Stromal cell of bone marrow (primary cell): Measurements from ENCODE around the gene ALKBH4.
"Not testable (repeated sequence)": the region's sequence is repeated elsewhere in the genome, so short reads cannot be mapped to it uniquely, and the experiment has no call there.

Experiments used
- DNase-seq: peaks from one replicate; pipeline ENCODE4 v3.0.0-alpha.2; 2012; ENCODE audit warnings: low read depth

The ALKBH4 gene

DNA sequence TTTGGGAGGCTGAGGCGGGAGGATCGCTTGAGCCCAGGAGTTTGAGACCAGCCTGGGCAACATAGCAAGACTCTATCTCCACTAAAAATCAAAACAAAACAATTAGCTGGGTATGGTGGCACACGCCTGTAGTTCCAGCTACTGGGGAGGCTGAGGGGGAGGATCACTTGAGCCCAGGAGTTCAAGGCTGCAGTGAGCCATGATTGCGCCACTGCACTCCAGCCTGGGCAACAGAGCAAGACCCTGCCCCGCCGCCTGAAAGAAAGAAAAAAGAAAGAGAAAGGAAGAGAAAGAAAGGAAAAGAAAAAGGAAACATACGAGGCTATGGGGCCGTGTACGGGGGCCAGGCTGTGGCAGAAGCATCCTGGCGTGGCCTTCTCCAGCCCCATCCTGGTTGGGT is 9.7 kb downstream of the ALKBH4 start:
- not testable (repeated sequence) for DNase-seq

- no peak for DNase-seq
Measured at GRCh38 chr7:102454468-102454867, 10.2 kb downstream of the ALKBH4 start.

GRCh38 chr7:102453319-102453718 is 11.3 kb downstream of the ALKBH4 start:
- DNase-seq, result no peak

DNA sequence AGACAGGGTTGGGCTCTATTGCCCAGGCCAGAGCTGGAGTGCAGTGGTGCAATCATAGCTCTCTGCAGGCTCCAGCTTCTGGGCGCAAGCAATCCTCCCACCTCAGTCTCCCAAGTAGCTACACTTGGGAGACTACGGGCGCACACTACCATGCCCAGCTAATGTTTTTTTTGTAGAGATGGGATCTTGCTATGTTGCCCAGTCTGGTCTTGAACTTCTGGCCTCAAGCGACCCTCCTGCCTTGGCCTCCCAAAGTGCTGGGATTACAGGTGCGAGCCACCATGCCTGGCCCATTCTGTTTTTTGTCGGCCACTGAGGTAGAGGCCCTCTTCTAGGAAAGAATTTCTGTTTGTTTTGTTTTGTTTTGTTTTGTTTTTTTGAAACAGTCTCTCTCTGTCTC is 12.2 kb downstream of the ALKBH4 start:
- no peak for DNase-seq

GRCh38 chr7:102451371-102452054 is 13.2 kb downstream of the ALKBH4 start:
- DNase-seq, result no peak

- DNase-seq, result no peak
Measured at GRCh38 chr7:102450242-102450641, 14.4 kb downstream of the ALKBH4 start.

GRCh38 chr7:102449136-102449535 is 15.5 kb downstream of the ALKBH4 start:
- DNase-seq, result no peak

- DNase-seq, result no peak
Measured at GRCh38 chr7:102447311-102447710, 17.4 kb downstream of the ALKBH4 start.

- no peak for DNase-seq
Measured at GRCh38 chr7:102446387-102447156, 18.1 kb downstream of the ALKBH4 start.

DNA sequence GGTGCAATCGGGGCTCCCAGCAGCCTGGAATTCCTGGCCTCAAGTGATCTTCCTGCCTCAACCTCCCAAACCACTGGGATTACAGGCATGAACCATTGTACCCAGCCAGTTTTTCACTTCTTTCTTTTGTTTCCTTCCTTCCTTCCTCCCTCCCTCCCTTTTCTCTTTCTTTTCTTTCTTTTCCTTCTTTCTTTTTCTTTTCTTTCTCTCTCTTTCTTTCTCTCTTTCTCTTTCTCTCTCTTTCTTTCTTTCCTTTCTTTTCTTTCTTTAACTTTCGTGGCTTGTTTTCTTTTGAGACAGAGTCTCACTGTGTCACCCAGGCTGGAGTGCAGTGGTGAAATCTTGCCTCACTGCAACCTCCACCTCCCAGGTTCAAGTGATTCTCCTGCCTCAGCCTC is 19.0 kb downstream of the ALKBH4 start:
- DNase-seq, result no peak

DNA sequence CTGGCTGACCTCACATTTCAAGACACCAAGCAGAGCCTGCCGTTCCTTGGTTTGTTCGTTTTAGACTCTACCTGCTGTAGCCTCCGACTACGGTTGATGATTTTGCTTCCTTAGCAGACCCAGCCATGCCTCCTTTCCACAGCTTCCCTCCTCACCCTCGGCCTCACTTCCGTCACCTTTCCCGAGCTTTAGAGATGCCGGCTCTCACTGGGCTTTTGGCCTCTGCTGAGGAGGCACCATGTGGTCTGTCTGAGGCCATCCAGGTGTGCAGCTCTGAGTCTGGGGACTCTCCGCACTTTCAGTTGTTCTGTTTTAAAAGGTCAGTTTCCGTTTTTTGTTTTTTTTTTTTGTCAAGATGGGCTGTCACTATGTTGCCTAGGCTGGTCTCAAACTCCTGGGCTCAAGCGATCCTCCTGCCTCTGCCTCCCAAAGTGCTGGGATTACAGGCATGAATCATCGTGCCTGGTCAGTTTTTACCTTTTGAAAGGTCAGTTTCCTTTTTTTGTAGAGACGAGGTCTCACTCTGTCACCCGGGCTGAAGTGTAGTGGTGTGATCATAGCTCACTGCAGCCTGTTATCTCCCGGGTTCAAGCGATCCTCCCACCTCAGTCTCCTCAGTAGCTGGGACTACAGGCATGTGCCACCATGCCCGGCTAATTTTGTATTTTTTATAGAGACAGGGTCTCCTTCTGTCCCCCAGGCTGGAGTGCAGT is 19.5 kb downstream of the ALKBH4 start:
- DNase-seq, result no peak

DNA sequence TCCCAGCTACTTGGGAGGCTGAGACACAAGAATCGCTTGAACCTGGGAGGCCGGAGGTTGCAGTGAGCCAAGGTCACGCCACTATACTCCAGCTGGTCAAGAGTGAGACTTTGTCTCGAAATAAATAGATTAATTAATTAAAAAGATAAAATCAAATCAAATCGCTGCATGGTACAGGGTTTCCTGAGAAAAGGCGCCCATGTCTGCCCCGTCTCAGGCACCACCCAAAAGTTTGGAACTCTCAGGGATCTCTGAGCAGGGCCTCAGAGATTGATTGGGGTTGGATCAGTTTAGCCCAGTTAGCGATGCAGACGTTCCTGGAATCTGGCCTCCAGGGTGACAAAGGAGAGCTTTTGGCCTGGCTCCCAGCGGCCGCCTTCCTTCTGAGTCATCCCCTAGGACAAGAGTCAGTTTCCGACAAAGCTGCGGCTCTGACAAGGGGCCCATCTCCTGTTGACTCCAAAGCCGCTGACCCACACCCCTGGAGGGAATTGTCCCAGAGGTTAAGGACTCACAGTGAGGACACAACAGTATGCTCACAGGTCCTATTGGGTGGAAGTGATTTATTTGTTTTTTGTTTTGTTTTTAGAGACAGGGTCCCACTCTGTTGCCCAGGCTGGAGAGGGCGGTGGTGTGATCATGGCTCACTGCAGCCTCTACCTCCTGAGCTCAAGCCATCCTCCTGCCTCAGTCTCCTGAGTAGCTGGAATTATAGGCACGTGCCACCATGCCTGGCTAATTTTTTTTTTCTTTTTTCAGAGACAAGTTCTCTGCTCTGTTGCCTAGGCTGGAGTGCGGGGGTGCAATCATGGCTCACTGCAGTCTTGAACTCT is 24.5 kb downstream of the ALKBH4 start:
- peak; percentile 36 for DNase-seq

DNA sequence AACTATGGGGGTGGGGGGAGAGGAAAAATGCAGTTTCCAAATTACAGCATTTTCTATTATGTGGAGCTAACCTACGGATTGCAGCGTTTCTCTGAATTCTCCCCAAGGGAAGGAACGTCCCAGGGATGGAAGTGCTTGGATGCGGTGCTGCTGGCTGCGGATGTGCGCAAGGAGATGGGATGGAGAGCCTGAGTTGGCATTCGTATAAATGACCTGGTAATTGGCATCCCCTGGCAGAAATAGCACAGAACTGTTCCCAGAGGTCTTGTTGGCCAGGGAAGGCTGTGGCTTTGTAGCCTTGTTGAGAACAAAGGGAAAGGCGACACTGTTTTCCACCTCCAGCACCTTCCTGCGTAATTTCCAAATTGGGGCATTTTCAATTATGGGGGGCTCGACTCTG is 28.5 kb downstream of the ALKBH4 start:
- no peak for DNase-seq

GRCh38 chr7:102434039-102434486 is 30.6 kb downstream of the ALKBH4 start:
- DNase-seq, result no peak

DNA sequence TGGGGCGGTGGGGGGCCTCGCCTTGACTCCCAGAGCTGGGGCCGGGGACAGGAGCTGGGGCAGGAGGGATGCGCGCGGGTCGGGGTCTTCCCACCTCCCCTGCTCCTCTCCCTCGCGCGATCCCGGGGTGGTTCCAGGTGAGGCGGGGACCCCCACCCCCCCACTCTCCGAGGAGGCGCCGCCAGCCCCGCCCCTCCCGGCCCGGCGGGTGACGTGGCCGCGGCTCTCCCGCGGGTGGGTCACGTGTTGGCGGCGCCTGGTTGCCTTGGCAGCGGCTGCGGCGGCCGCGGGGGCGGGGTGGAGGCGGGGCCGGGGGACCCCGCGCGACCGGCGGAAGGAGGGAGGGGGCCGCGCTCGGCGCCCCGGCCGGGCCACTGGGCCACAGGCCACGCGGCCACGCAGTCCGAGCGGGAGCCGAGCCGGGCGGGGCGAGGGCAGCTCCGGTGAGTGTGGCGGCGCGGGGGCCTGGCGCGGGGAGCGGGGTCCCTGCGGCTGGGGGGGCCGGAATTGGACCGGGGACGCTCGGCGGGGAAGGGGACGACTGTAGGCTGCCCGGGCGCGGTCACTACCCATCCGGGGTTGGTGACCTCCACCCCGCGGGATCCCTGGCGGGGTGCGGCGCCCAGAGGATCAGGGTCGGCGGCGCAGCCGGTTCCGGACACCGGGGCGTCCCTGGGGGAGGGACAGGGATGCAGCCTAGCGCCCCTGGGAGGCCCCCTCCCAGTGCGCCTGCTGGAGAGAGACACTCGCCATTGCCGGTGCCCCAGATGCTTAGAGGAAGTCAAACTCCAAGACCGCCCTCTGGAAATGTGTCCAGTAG is 31.2 kb downstream of the ALKBH4 start, which contains the start of gene ORAI2:
TSS of gene ORAI2 (plus strand) at position 357 of the 820 bp plus-strand sequence. CDS start 5,382 bp downstream, outside the sequence.
- DNase-seq, result peak; percentile 45

DNA sequence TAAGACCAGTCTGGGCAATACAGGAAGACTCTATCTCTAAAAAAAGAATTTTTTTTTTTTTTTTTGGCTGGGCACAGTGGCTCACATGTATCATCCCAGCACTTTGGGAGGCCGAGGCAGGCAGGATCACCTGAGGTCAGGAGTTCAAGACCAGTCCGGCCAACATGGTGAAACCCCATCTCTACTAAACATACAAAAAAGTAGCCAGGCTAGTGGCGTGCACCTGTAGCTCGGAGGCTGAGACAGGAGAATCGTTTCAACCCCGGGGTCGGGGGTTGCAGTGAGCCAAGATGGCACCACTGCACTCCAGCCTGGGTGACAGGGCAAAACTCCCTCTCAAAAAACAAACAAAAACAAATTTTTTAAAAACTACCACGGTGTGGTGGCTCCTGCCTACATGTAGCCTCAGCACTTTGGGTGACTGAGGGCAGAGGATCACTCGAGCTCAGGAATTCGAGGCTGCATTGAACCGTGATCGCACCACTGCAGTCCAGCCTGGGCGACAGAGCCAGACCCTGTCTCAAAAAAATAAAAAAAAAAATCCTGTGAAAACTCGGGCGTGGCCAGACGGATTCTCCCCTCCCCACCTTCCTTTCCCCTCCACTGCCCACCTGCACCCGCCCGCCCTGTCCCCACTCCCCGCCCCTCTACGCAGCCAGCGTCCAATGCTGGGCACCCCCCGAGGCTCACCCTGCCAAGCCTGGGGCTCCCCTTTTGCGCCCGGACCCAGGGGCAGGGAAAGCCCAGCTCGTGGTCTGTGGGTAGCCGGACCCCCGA is 32.0 kb downstream of the ALKBH4 start:
- no peak for DNase-seq

GRCh38 chr7:102431617-102432298 is 32.9 kb downstream of the ALKBH4 start:
- no peak for DNase-seq

- no peak for DNase-seq
Measured at GRCh38 chr7:102429141-102429899, 35.3 kb downstream of the ALKBH4 start.

DNA sequence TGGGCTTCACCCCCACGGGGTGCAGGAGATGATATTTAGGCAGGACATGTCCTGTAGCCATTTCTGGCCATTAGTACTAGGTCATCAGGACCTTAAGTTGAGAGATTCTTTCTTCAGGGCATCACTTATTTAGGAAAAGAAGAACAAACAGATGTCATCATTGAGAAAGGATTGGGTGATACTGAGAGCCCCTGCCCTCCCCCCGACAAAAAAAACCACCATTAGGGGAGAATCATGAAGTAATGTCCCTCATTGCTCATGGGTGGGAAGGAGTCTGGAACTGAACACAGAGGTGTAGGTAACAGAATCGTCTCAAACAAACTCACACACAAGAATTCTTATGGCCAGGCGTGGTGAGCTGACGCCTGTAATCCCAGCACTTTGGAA is 37.7 kb downstream of the ALKBH4 start:
- no peak for DNase-seq
